WTC11 (cell line): ENCODE data around the gene ASIC2. TPM values are rescaled to one million over a fixed set of nuclear protein-coding genes. Genes with fewer than 3 reads are reported as not detected.

Source experiments
- ATAC-seq: fragments of 200-7000 bp; cut with Tn5 transposase; 2 replicates; pipeline ENCODE4 v1.10.0; 2021; ENCODE audit warnings: mild to moderate bottlenecking, moderate library complexity
- CTCF ChIA-PET: fragments of 300-600 bp; sonication (Branson Sonifier 250); formaldehyde crosslinking; loops from one replicate; lab custom pipeline; 2021; ENCODE audit warnings: antibody characterized with exemption; lab: Charles Lee
- POLR2A ChIA-PET: fragments of 350-600 bp; sonication (Branson Sonifier 250); formaldehyde crosslinking; loops from one replicate; lab custom pipeline; 2021; ENCODE audit warnings: antibody characterized with exemption; lab: Charles Lee
- DNase-seq: peaks from one replicate; pipeline ENCODE4 v3.0.0; 2021; ENCODE audit warnings: low spot score
- H3K27ac Mint-ChIP-seq: 2 replicates; pipeline ENCODE4 v1.8.0; 2021; ENCODE audit warnings: mixed read lengths
- H3K27me3 Mint-ChIP-seq: 2 replicates; pipeline ENCODE4 v1.8.0; 2021; ENCODE audit warnings: low read depth, mild to moderate bottlenecking, moderate library complexity, mixed read lengths
- H3K36me3 Mint-ChIP-seq: 2 replicates; pipeline ENCODE4 v1.8.0; 2021; ENCODE audit warnings: mixed read lengths
- H3K4me1 Mint-ChIP-seq: 2 replicates; pipeline ENCODE4 v1.8.0; 2022; ENCODE audit warnings: mixed read lengths
- H3K4me3 Mint-ChIP-seq: 2 replicates; pipeline ENCODE4 v1.8.0; 2021; ENCODE audit warnings: mild to moderate bottlenecking, moderate library complexity, mixed read lengths
- H3K9me3 Mint-ChIP-seq: 2 replicates; pipeline ENCODE4 v1.8.0; 2021; ENCODE audit warnings: mixed read lengths
- EMX1 ChIP-seq: fragments of 250-450 bp; sonication (Bioruptor Pico); IDR thresholded peaks from 2 replicates; pipeline ENCODE4 v1.8.0; 2021; ENCODE audit warnings: mild to moderate bottlenecking
- FOXP1 ChIP-seq: sonication (generic); formaldehyde crosslinking; IDR thresholded peaks from 2 replicates; pipeline ENCODE4 v1.8.0; 2022; ENCODE audit warnings: missing genetic modification reagents, mild to moderate bottlenecking, moderate library complexity, borderline replicate concordance
- GRHL2 ChIP-seq: fragments of 250-450 bp; sonication (Bioruptor Pico); IDR thresholded peaks from 2 replicates; pipeline ENCODE4 v1.8.0; 2022; ENCODE audit warnings: mild to moderate bottlenecking, moderate library complexity; ENCODE audit not compliant: insufficient replicate concordance, severe bottlenecking
- GTF2I ChIP-seq: fragments of 250-450 bp; sonication (Bioruptor Pico); conservative IDR thresholded peaks from 2 replicates; pipeline ENCODE4 v1.4.0; 2021; ENCODE audit warnings: mild to moderate bottlenecking
- HMGA2 ChIP-seq: fragments of 250-450 bp; sonication (Bioruptor Pico); IDR thresholded peaks from 2 replicates; pipeline ENCODE4 v1.4.0; 2021; ENCODE audit warnings: mild to moderate bottlenecking, moderate library complexity
- IRF2 ChIP-seq: sonication (generic); formaldehyde crosslinking; IDR thresholded peaks from 2 replicates; pipeline ENCODE4 v1.8.0; 2022; ENCODE audit warnings: low read depth, missing genetic modification reagents, borderline replicate concordance
- NFATC4 ChIP-seq: fragments of 250-450 bp; sonication (Bioruptor Pico); IDR thresholded peaks from 2 replicates; pipeline ENCODE4 v1.9.0; 2021; ENCODE audit warnings: mild to moderate bottlenecking
- NFE2L1 ChIP-seq: sonication (generic); formaldehyde crosslinking; IDR thresholded peaks from 2 replicates; pipeline ENCODE4 v1.8.1; 2023; ENCODE audit warnings: missing genetic modification reagents
- NFYB ChIP-seq: sonication (generic); formaldehyde crosslinking; conservative IDR thresholded peaks from 2 replicates; pipeline ENCODE4 v1.8.0; 2022; ENCODE audit warnings: low read depth, missing genetic modification reagents
- NR1H2 ChIP-seq: sonication (generic); formaldehyde crosslinking; IDR thresholded peaks from 2 replicates; pipeline ENCODE4 v1.9.0; 2021; ENCODE audit warnings: mild to moderate bottlenecking, moderate library complexity, missing genetic modification reagents
- PRRX2 ChIP-seq: fragments of 250-450 bp; sonication (Bioruptor Pico); IDR thresholded peaks from 2 replicates; pipeline ENCODE4 v1.8.0; 2021; ENCODE audit warnings: mild to moderate bottlenecking
- RELA ChIP-seq: sonication (generic); formaldehyde crosslinking; IDR thresholded peaks from 2 replicates; pipeline ENCODE4 v1.8.1; 2022; ENCODE audit warnings: missing genetic modification reagents, mild to moderate bottlenecking, borderline replicate concordance
- TP53 ChIP-seq: sonication (generic); formaldehyde crosslinking; IDR thresholded peaks from 2 replicates; pipeline ENCODE4 v1.8.1; 2023; ENCODE audit warnings: mild to moderate bottlenecking, missing genetic modification reagents
- ZNF121 ChIP-seq: sonication (generic); formaldehyde crosslinking; IDR thresholded peaks from 2 replicates; pipeline ENCODE4 v1.8.0; 2023; ENCODE audit warnings: missing genetic modification reagents
- ZNF138 ChIP-seq: sonication (generic); formaldehyde crosslinking; conservative IDR thresholded peaks from 2 replicates; pipeline ENCODE4 v1.8.1; 2022; ENCODE audit warnings: mild to moderate bottlenecking, moderate library complexity, missing genetic modification reagents
- ZNF317 ChIP-seq: sonication (generic); formaldehyde crosslinking; IDR thresholded peaks from 2 replicates; pipeline ENCODE4 v1.8.1; 2023; ENCODE audit warnings: low read depth, mild to moderate bottlenecking, moderate library complexity, missing genetic modification reagents, borderline replicate concordance
- total RNA-seq: library from RNA; stranded (reverse); gene quantifications from 3 replicates; pipeline ENCODE4 v1.2.3, GENCODE V29; 2021
- TF ChIP-seq, protein P1 (sequence below): sonication (generic); formaldehyde crosslinking; IDR thresholded peaks from 2 replicates; pipeline ENCODE4 v1.8.0; 2023; ENCODE audit warnings: missing genetic modification reagents, mild to moderate bottlenecking, borderline replicate concordance
- TF ChIP-seq, protein P2 (sequence below): sonication (generic); formaldehyde crosslinking; IDR thresholded peaks from 2 replicates; pipeline ENCODE4 v1.8.0; 2022; ENCODE audit warnings: mild to moderate bottlenecking, missing genetic modification reagents
- TF ChIP-seq, protein P3 (sequence below): fragments of 250-450 bp; sonication (Bioruptor Pico); conservative IDR thresholded peaks from 2 replicates; pipeline ENCODE4 v1.9.0; 2021; ENCODE audit warnings: mild to moderate bottlenecking
- TF ChIP-seq, protein P4 (sequence below): sonication (generic); formaldehyde crosslinking; IDR thresholded peaks from 2 replicates; pipeline ENCODE4 v1.8.0; 2022; ENCODE audit warnings: missing genetic modification reagents
- TF ChIP-seq, protein P5 (sequence below): sonication (generic); formaldehyde crosslinking; IDR thresholded peaks from 2 replicates; pipeline ENCODE4 v1.8.0; 2022; ENCODE audit warnings: mild to moderate bottlenecking, missing genetic modification reagents
- TF ChIP-seq, protein P6 (sequence below): sonication (generic); formaldehyde crosslinking; IDR thresholded peaks from 2 replicates; pipeline ENCODE4 v1.8.1; 2023; ENCODE audit warnings: mild to moderate bottlenecking, missing genetic modification reagents, moderate library complexity

Gene ASIC2
- total RNA-seq, 1 experiment from 2014 or later = 2.7 TPM

DNA sequence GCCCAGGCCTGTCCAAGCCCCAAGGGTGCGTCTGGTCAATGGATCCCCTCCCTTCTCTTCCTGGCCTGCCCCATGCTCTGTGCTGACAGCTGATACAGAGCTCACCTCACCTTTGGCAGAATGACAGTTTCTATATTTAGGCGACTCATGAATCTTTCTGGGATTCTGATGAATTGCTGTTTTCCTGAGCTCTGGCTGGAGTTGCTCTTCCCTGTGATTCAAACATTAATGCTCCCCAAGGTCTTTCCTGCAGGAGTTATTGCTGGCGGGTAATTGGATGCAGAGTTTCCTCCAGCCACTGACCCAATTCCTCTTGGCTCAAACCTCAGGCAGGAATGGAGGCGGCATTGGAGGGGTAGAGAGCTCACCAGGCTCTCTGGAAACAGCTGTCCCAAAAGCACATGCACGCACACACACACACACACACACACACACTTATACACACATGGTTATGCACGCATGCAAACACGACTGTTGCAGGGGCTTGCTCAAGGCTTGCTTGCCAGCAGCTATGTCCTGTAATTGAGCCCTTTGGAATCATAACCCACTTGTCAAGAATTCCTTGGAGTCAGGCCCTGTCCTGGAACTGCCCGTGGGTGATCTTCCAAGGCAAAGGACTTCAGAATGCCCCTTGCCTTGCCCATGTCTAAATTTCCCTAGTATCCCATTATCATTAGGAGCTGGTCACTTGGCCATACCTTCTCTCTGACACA is 128.8 kb downstream of the ASIC2 start (continued):
- TF ChIP-seq, protein P1, sequence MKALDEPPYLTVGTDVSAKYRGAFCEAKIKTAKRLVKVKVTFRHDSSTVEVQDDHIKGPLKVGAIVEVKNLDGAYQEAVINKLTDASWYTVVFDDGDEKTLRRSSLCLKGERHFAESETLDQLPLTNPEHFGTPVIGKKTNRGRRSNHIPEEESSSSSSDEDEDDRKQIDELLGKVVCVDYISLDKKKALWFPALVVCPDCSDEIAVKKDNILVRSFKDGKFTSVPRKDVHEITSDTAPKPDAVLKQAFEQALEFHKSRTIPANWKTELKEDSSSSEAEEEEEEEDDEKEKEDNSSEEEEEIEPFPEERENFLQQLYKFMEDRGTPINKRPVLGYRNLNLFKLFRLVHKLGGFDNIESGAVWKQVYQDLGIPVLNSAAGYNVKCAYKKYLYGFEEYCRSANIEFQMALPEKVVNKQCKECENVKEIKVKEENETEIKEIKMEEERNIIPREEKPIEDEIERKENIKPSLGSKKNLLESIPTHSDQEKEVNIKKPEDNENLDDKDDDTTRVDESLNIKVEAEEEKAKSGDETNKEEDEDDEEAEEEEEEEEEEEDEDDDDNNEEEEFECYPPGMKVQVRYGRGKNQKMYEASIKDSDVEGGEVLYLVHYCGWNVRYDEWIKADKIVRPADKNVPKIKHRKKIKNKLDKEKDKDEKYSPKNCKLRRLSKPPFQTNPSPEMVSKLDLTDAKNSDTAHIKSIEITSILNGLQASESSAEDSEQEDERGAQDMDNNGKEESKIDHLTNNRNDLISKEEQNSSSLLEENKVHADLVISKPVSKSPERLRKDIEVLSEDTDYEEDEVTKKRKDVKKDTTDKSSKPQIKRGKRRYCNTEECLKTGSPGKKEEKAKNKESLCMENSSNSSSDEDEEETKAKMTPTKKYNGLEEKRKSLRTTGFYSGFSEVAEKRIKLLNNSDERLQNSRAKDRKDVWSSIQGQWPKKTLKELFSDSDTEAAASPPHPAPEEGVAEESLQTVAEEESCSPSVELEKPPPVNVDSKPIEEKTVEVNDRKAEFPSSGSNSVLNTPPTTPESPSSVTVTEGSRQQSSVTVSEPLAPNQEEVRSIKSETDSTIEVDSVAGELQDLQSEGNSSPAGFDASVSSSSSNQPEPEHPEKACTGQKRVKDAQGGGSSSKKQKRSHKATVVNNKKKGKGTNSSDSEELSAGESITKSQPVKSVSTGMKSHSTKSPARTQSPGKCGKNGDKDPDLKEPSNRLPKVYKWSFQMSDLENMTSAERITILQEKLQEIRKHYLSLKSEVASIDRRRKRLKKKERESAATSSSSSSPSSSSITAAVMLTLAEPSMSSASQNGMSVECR = no peak
- TF ChIP-seq IRF2 (CRISPR knock-in tag) (no peak), GTF2I (CRISPR knock-in tag) (no peak), EMX1 (CRISPR knock-in tag) (no peak), NFATC4 (no peak), NR1H2 (CRISPR knock-in tag) (no peak), PRRX2 (CRISPR knock-in tag) (no peak), FOXP1 (no peak)
- TF ChIP-seq, protein P2, sequence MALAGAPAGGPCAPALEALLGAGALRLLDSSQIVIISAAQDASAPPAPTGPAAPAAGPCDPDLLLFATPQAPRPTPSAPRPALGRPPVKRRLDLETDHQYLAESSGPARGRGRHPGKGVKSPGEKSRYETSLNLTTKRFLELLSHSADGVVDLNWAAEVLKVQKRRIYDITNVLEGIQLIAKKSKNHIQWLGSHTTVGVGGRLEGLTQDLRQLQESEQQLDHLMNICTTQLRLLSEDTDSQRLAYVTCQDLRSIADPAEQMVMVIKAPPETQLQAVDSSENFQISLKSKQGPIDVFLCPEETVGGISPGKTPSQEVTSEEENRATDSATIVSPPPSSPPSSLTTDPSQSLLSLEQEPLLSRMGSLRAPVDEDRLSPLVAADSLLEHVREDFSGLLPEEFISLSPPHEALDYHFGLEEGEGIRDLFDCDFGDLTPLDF (CRISPR knock-in tag) = no peak
- TF ChIP-seq, protein P3, sequence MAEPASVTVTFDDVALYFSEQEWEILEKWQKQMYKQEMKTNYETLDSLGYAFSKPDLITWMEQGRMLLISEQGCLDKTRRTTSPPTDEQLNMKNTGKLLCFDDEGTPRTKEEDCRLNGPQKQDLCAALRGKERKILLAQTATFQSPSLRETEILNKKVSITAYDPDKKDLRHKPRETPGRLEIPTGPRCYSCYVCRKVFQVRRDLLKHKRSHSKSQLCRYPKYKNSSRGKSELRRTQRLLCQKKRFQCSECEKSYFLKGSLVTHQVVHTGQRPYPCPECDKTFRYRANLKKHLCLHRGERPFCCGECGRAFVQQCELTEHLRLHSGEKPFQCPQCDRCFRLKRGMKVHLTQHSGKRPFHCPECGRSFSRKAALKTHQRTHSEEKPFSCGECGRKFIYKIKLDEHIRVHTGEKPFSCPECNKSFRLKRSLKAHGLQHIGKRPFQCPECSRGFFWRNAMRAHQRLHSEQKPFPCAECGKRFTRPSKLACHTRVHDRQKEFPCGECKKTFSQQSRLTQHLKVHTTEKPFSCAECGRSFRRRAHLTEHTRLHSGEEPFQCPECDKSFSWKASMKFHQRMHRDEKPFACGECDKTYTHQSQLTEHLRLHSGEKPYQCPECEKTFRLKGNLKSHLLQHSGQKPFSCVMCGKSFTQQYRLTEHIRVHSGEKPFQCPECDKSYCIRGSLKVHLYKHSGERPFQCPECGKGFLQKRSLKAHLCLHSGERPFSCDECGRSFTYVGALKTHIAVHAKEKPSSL = no peak
- TF ChIP-seq, protein P4, sequence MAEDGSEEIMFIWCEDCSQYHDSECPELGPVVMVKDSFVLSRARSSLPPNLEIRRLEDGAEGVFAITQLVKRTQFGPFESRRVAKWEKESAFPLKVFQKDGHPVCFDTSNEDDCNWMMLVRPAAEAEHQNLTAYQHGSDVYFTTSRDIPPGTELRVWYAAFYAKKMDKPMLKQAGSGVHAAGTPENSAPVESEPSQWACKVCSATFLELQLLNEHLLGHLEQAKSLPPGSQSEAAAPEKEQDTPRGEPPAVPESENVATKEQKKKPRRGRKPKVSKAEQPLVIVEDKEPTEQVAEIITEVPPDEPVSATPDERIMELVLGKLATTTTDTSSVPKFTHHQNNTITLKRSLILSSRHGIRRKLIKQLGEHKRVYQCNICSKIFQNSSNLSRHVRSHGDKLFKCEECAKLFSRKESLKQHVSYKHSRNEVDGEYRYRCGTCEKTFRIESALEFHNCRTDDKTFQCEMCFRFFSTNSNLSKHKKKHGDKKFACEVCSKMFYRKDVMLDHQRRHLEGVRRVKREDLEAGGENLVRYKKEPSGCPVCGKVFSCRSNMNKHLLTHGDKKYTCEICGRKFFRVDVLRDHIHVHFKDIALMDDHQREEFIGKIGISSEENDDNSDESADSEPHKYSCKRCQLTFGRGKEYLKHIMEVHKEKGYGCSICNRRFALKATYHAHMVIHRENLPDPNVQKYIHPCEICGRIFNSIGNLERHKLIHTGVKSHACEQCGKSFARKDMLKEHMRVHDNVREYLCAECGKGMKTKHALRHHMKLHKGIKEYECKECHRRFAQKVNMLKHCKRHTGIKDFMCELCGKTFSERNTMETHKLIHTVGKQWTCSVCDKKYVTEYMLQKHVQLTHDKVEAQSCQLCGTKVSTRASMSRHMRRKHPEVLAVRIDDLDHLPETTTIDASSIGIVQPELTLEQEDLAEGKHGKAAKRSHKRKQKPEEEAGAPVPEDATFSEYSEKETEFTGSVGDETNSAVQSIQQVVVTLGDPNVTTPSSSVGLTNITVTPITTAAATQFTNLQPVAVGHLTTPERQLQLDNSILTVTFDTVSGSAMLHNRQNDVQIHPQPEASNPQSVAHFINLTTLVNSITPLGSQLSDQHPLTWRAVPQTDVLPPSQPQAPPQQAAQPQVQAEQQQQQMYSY (CRISPR knock-in tag) = no peak

DNA sequence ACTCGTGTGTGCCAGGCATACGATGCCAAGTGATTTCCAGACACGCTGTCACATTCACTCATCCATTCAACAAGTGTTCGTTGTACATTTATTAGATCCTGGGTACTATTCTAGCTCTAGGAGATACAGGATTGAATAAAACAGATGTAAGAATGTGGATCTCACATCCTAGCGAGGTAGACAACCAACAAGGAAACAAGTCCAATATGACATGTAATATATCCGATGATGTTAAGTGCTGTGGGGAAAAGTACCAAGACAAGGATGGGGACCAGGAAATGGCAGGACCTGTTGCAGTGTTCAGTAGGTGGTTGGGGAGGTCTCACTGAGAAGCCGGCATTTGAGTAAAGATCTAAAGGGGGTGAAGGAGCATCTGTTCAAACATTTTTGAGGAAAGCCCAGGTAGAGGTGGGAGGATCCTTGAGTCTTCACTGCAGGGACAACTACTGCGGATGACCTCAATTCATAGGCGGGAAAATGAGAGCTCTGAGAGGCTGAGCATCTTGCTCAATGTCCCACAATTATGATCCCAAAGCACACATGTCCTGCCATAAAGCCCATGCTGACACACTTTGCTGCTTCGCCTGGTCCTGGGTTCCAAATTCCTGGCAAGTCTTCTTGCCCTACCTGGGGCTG is 129.4 kb downstream of the ASIC2 start:
- DNase-seq (no peak), ATAC-seq (no peak)
- Mint-ChIP-seq H3K4me3 (no peak overlapping the region), H3K27me3 (no peaks in the 10 kb centered on the region; the same call in 1 of the 2 replicates), H3K27ac (no peak overlapping the region), H3K36me3 (no peaks in the 10 kb centered on the region), H3K4me1 (no peaks in the 10 kb centered on the region), H3K9me3 (no peaks in the 10 kb centered on the region)
- ChIA-PET POLR2A (no interaction called here), CTCF (interaction anchor here (1.8 kb wide), 1 partner anchor 11 kb away, joined by 4 read pairs; no protein-coding TSS in a partner anchor)
- TF ChIP-seq HMGA2 (CRISPR knock-in tag) (no peak), NFYB (CRISPR knock-in tag) (no peak), ZNF138 (no peak), GTF2I (CRISPR knock-in tag) (no peak), IRF2 (CRISPR knock-in tag) (no peak), GRHL2 (CRISPR knock-in tag) (no peak), RELA (CRISPR knock-in tag) (no peak), NFE2L1 (no peak), TP53 (no peak), ZNF121 (CRISPR knock-in tag) (no peak), ZNF317 (CRISPR knock-in tag) (no peak), PRRX2 (CRISPR knock-in tag) (no peak)
- TF ChIP-seq, protein P5, sequence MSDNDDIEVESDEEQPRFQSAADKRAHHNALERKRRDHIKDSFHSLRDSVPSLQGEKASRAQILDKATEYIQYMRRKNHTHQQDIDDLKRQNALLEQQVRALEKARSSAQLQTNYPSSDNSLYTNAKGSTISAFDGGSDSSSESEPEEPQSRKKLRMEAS (CRISPR knock-in tag) = no peak
- TF ChIP-seq, protein P6, sequence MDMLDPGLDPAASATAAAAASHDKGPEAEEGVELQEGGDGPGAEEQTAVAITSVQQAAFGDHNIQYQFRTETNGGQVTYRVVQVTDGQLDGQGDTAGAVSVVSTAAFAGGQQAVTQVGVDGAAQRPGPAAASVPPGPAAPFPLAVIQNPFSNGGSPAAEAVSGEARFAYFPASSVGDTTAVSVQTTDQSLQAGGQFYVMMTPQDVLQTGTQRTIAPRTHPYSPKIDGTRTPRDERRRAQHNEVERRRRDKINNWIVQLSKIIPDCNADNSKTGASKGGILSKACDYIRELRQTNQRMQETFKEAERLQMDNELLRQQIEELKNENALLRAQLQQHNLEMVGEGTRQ (CRISPR knock-in tag) = no peak
